Vagina (tissue), 2 donors: Measurements from ENCODE around the gene SNAPC5.

ENCODE experiments used
- POLR2A ChIP-seq, 2 donors: fragments of 450-650 bp; IDR thresholded peaks; one replicate each; pipeline ENCODE4 v1.6.1; 2017; ENCODE audit warnings: antibody characterized with exemption in 2 of 2, mild to moderate bottlenecking in 2 of 2, moderate library complexity in 2 of 2
- TF ChIP-seq, protein P1 (sequence below), 3 experiments: fragments of 450-650 bp in 2 of 3; fragments of 200-600 bp in 1 of 3; sonication (generic) in 1 of 3; IDR thresholded peaks; one replicate each; pipeline ENCODE4 v1.5.1; 2017 to 2019; ENCODE audit warnings: antibody characterized with exemption in 3 of 3, mild to moderate bottlenecking in 2 of 3, moderate library complexity in 2 of 3

DNA sequence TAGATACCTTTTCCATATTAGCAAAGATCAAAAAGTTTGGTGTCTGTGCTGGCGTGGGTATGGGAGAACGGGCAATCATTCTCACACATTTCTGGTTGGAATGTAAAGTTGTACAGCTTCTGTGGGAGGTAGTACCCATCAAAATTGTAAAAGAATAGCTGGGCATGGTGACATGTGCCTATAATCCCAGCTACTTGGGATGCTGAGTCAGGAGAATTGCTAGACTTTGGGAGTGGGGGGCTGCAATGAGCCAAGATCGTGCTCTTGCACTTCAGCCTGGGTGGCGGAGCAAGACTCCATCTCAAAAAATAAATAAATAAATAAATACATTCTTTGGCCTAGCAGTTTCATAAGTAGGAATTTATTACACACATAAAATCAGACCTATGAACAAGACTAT lies 45.3 kb upstream of the SNAPC5 start:
- no peak for TF ChIP-seq POLR2A (IDR thresholded peaks at IDR 0.05)
- TF ChIP-seq, protein P1, sequence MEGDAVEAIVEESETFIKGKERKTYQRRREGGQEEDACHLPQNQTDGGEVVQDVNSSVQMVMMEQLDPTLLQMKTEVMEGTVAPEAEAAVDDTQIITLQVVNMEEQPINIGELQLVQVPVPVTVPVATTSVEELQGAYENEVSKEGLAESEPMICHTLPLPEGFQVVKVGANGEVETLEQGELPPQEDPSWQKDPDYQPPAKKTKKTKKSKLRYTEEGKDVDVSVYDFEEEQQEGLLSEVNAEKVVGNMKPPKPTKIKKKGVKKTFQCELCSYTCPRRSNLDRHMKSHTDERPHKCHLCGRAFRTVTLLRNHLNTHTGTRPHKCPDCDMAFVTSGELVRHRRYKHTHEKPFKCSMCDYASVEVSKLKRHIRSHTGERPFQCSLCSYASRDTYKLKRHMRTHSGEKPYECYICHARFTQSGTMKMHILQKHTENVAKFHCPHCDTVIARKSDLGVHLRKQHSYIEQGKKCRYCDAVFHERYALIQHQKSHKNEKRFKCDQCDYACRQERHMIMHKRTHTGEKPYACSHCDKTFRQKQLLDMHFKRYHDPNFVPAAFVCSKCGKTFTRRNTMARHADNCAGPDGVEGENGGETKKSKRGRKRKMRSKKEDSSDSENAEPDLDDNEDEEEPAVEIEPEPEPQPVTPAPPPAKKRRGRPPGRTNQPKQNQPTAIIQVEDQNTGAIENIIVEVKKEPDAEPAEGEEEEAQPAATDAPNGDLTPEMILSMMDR (IDR thresholded peaks at IDR 0.05), result no peak
